CD4-positive, alpha-beta T cell treated with Interleukin-21 for 1 hour (primary cell): ENCODE results near the gene SLC29A2.

ENCODE experiments used
- DNase-seq: peaks from one replicate; pipeline ENCODE4 v3.0.0-alpha.2; 2020

Gene SLC29A2

DNA sequence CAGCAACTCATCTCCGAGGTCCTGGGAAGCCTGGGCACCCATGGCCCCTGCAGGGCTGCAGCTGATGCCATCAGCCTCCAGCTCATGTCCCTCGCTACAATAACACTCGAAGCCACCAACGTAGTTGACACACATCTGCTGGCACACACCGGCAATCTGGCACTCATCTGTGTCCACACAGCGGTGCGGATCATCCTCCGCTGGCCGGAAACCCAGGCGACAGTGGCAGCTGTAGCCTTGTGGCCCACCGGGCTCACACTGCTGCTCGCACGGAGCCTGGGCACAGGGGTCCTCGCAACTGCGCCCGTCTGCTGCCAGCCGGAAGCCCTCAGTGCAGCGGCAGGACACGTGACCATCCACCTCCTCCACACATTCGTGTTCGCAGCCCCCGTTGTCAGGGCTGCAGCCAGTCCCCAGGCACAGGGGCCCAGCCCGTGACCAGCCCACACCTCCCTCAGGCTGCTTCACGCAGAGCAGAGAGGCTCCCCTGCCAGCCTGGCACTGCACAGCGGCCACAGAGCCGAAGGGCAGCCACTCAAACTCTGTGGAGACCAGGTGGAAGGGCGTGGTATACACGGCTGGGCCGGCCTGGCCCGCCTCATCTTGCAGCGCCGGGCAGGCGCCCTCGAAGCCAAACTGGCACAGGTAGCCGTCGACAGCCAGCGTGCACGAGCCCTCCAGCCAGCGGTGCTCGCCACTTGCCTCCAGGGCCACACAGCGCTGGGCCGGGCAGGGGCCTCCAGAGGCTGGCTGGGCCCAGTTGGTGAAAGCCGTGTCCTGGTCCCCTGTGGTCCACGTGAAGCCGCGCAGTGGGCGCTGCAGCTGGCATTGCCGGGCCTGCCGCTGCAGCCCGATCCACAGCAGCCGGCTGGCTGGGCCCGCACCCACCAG is 55.4 kb downstream of the SLC29A2 start:
- no peak for DNase-seq

DNA sequence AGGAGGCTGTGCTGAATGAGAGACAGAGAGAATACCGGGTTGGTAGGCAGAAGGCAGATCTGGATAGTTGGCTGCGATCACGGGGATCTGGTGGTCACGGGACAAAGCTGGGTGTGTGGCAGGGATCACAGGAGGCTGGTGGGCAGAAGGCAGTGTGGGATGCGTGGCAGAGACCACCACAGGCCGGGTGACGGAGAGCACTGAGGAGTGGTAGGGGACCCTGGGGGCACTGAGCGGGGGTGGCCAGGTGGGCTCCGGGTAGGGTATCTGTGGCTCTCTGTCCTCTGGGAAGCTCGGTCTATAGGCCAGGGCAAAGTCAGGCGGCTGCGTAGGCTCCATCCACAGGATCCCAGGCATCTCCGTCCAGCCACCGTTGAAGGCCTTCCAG is 56.1 kb downstream of the SLC29A2 start:
- DNase-seq: no peak

GRCh38 chr11:66314561-66315497 is 56.7 kb downstream of the SLC29A2 start:
- no peak for DNase-seq

GRCh38 chr11:66314186-66314501 is 57.4 kb downstream of the SLC29A2 start:
- no peak for DNase-seq

DNA sequence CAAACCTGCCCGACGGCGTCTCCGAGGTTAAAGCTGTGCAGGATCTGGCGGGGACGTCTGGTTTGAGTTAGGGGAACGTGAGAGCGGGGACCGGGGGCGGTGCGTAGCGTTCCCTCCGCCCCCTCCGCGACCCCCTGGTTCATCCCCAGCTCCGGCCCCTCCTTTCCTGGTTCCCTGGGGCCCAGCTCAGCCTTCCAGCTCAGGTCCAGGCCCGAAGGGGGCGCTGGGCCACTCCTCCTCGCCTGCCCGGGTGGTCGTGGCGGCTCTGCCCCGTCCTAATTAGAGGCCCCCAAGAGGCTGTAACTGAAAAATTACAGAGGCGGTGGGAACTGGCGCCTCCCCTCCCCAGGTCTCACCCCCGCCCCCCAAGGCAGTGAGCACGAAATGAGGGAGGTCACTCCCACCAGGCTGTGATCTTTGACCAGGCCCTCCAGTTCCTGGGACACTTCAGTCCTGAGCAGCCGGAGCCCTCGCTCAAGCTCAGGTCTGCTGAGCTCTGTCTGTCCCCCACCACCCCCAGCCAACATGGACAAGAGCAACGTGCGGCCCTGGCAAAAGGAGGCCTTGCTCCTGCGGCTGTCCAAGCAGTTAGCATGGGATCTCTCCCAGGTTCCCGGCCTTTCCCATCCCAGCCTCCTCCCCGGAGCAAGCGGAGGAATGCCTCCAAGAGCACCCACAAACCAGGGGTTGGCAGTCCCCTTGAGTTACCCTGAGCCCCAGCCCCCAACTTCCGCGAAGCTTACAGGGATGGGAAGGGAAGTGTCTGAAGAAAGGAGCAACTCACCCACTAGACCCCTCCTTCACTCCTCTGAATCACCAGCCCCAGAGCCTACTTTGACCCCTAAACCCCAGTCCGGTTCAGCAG is 58.0 kb downstream of the SLC29A2 start:
- DNase-seq: no peak

DNA sequence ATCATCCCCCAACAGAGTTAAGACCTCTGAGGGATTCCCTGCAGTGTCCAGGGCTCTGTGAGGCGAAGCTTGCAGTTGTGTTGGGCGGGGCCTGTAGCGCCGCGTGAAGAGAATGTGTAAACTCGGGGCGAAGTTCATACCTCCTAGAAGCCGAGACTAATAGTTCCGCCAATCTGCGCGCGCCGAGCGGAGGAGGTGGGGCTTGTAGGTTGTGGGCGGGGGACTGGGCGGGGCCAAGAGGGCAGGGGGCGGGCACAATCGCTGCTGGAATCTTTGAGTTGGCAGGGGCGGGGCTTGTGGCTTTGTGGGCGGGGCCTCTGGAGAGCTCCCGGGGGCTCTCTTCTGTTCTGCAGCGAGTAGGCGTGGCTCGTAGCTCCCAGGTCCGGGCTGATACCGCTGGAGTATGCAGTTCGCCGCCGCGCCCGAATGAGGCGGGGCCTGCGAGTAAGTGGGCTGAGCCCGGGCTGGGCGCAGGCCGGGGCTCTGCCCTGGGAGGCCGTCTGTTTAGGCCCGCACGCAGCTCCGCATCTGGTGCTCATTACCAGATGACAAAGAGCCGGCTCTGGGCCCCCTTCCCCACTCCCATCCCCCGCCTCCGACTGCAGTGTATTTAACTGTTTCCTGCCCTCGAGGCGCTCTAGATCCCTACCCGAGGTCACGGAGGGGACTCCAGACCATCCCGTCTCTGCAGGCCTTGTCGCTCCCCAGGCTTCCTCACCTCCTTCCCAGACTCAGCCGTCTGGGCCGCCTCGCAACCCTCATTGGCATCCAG is 58.8 kb downstream of the SLC29A2 start:
- peak; percentile 98 for DNase-seq
